Suppressor macrophage treated with lipopolysaccharide for 1 hour (primary cell): ENCODE results near the gene TLE2.

Experiments
- DNase-seq, 3 donors: peaks; one replicate each; pipeline ENCODE4 v3.0.0-alpha.2; 2020 to 2022

Gene TLE2

DNA sequence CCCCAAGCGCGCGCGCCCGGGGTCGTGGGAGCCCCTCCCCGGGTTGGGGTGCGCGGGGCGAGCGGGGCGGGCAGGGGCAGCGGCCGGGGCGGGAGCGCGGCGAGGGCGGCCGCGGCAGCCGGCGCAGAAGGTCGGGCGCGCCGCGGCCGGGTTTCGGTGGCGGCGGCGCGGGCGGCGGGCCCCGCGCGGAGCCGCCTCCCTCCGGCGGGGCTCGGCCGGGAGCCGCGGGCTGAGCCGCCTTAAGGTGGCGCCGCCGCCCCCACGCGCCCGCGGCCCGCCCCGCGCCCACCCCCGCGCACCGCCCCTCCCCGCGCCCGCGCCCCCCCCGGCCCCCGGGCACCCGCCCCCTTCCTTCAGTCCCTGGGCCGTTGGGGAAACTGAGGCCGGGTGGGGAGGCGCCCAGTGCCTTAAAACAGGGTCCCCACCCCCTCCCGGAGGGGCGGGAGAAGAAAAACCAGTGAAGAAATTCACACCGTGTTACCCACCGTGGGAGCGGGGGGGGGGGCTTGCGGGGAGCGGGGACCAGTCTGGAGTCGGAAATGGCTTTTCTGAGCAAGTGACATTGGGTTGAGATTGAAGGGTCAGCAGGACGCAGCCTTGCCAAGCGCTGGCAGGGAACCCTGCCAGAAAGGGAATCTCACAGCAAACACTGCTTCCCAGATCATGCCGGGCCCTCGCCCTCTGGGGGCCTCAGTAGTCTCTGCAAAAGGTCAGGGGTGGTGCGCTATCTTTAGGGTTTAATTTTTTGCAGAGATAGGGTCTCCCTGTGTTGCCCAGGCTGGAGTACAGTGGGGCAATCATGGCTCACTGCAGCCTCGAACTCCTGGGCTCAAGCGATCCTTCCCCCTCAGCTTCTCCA, at the start of gene TLE2:
TLE2 (minus strand) TSS at position 216 of the 859 bp plus-strand sequence. CDS start 376 bp downstream, outside the sequence.
- peak in 2 of 3 donors; percentile 27 to 53 for DNase-seq

GRCh38 chr19:3075605-3076431, 46.7 kb upstream of the TLE2 start:
- peak; percentile 49 to 73 (median 64) for DNase-seq

DNA sequence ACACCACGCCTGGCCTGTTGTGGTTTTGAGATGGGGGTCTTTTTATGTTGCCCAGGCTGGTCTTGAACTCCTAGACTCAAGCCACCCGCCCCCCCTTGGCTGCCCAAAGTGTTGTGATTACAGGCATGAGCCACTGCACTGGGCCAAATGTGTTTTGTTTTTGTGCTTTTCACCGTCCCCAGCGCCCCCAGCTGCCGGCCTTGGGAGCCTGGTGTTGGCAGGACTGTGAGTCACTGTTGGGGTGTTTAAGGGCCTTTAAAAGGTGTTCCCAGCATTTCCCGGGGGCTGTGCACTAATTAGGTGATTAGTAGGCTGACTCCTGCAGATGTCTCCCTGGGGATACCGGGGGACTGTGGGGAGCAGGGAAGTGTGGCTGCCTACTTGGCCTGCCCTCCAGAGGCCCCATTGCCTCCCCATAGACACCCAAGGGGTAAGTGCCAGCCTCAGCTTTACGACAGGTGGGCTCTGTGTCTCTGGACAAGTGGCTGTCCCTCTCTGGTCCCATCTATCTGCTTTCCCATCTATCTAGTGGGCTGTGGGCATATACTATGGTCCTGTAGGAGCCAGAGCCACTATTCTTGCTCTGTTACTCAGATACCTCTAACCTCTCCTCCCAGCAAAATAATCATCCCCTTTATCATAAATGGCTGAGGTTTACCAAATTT, 45.0 kb upstream of the TLE2 start:
- DNase-seq = peak in 1 of 3 donors; percentile 15

DNA sequence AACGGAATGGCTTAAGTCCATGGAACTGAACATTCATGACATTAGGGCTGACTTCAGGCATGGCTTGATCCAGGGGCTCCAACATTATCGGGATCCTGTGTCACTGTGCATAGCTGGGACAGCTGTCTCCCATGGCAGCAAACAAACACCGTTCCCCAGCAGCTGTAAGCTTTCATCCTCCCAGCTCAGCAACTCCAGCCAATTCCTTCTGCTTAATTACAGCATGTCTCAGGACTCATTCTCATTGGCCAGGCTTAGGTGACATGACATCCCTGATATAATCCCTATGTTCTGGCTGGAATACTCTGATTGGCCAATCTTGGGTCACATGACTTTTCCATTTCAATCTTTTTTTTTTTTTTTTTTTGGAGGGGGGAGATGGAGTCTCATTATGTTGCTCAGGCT, 44.1 kb upstream of the TLE2 start:
- DNase-seq = peak; percentile 30 to 56 (median 34)

GRCh38 chr19:3071768-3072167, 42.7 kb upstream of the TLE2 start:
- DNase-seq = no peak

GRCh38 chr19:3068071-3068470, 39.0 kb upstream of the TLE2 start:
- peak in 1 of 3 donors; percentile 22 for DNase-seq

- no peak for DNase-seq
These were observed 38.5 kb upstream of the TLE2 start for GRCh38 chr19:3067563-3067962.

- DNase-seq = no peak
These were observed 37.5 kb upstream of the TLE2 start for GRCh38 chr19:3066482-3067049.

GRCh38 chr19:3065675-3066357, 36.7 kb upstream of the TLE2 start:
- DNase-seq = no peak

- no peak for DNase-seq
These were observed 34.9 kb upstream of the TLE2 start for GRCh38 chr19:3064011-3064330.

DNA sequence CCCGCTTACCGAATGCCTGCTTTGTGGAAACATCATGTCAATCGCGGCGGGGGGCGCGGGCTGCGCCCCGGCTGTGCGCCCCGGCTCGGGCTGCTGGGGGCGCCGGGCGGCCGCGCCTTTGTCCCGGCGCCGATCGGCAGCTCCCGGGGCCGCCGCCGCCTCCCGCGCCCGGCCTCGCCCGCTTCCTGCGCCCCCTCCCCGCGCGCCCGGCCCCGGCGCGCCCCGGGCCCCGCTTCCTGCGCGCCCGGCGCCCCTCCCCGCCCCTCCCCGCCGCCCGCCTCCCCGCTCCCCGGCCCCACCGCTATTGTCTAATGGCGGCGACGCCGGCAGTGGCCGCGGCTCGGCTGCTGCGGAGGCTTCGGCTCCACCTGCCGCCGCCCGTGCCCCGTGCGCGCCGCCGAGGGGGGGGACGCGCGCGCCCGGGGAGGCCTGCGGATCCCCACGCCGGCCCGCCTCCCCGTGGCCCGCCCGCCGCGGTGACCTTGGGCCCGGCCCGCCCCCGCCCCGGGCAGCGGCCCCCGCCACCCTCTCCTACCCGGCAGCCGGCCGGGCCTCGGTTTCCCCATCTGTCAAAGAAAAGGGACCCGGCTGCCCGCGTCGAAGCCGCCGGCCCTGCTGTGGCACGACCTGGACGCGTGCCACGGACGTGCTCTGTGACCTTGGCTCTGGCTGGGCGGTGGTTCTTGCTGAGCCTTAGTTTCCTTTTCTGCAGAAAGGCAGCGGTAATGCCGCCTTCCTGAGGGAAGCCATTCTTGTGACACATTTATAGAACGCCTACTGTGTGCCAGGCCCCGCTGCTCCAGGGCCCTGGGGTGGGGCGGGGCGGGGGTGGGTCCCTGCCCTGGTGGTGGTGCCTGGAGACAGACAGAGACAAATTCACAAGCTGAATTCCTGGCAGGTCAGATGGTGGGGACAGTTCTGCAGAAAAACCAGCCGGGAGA, 33.4 kb upstream of the TLE2 start, which contains the start of gene TLE5:
TLE5 (minus strand) TSS at position 331 of the 941 bp plus-strand sequence; CDS start at position 36, 295 bp downstream.
- peak; percentile 22 to 81 (median 63) for DNase-seq

DNA sequence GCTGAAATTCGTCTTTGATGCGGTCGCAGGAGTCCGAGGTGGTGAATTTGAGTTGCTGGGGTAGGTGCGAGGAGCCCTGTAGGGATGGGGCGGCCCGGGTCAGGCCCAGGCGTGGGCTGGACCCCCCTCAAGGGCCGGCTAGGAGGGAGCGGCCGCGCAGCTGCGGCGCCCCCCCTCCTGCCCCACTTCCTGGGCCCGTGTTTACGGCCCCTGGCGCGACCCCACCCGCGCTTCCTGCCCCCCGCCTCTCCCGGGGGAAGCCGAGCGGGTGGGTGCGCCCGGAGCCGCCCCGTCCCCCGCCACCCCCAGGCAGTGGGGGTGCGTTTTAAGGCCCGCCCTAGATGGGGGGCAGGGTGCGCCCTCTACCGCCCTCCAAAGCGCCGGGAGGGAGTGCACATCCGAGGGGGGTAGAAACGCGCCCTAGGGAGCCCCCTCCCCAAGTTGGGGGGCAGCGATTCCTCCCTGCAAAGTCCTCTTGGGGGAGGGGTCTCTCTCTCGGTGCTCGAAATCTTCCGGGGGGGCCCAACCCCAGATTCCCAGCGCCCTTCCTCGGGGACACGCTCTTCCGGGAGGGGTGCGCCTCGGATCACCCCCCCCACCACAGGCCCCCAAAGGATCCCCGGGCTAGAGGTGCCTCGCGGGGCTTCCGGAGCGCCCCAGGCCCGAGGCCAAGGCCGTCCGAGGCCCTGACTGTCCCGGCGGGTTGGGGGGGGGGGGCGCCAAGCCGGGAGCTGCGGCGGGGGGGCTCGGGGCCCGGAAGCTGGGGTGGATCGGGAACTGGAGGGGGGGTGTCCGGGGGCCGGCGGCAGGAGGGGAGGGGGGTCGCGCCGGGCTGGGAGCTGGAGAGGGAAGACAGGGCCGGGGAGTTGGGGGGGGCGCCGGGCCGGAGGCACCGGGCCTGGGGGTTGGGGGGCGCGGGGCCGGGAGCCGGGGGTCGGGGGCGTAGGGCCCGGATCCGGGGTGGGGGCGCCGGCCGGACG, 32.4 kb upstream of the TLE2 start:
- DNase-seq = peak in 1 of 3 donors; percentile 56

DNA sequence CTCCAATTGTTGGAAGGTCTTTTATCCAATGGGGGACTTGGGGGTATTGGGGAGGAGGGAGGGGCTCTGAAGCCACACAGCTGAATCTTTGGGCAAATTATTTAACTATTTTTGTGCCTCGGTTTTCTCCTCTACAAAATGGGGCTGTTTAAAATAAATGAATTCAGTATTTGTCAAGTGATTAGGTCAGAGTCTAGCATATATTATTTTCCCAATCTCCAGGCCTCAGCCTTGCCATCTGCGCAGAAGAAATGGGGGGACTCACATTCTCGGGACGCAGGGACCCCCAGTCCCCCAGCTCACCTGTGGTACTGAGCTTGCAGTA, 31.7 kb upstream of the TLE2 start:
- DNase-seq = no peak

DNA sequence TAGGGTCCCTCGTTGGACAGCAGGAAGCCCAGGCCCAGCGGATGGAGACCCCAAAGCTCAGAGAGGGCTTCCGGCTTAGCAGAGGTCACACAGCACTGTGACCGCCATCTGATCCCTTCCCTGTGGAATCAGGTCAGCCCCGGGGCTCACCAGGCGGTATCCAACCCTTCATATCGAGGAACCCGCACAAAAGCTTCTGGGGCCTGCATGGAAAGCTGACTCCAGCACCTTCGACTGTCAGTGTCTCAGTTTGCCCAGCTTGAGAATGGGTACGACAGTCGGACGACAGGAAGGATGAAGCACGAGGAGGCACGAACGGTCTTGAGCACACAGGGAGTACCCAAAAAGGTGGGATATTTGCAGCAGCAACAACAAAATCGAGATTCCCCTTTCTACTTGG, 30.6 kb upstream of the TLE2 start:
- DNase-seq = no peak

- DNase-seq = no peak
These were observed 29.8 kb upstream of the TLE2 start for GRCh38 chr19:3058821-3059314.

DNA sequence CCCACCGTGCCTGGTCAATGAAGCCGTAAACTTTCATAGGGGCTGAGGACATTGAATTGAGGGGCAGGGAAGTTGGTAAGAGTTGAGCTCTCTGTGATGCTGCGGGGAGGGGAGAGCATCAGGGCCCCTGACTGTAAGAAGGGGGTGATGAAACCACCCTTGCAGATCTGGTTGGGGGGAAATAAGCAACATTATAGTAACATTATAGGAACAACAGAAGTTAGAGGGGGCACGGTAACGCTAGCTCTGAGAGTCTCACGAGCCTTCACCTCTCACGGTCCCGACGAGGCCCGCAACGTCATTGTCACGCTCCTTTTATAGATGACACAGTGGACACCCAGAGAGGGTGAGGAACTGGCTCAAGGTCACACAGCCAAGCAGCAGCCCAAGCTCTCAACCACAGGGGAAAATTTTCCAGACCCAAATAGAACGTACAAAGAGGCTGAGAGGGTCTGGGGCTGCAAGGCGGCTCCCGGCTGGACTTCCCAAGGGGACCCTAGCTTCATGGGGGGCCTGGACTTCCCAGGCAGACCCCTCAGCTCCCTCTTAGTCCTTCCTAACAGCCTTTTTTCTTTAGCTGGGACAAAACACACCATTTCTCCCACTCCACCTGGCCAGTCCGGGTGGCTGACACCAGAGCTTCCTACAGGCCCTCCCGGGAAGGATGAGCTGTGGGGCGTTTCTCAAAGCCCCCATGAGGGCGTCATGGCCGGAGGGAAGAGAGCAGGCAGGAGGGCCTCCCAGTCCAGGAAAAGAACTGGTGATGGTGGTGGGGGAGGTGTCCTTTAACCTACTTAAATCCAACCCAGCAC, 29.1 kb upstream of the TLE2 start:
- no peak for DNase-seq

DNA sequence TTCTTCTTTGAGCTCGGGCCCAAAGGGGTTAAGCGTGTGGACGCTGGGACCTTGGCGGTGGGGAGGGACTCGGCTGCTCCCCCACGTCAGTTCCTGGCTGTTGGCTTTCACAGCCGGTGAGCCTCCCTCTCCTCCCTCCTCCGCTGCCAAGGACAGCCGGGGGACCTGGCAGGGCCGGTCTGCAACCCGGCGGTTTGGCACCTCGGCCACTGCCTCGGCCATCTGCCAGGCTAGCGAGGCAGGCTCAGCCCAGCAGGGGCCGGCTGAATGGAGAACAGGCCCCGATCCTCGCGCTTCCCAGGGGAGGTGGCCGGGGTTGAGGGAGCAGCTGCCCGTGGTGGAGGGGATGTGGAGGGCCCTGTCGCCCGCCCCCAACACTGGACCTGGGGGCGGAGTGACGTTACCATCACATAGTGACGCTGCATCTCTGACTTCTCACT, 28.2 kb upstream of the TLE2 start:
- DNase-seq = no peak

- no peak for DNase-seq
These were observed 27.5 kb upstream of the TLE2 start for GRCh38 chr19:3056417-3057088.
